Calu3 (cell line): ENCODE measurements around the gene DGKD. TPM values are rescaled to one million over a fixed set of nuclear protein-coding genes. Genes with fewer than 3 reads are reported as not detected.

Experiments used
- BruUV-seq: library from RNA; stranded (reverse); fragments of 400-500 nt; replicated peaks from 2 replicates; lab custom pipeline; 2021; lab: Mats Ljungman, UMichigan
- CTCF ChIA-PET: fragments of 300-600 bp; sonication (Branson Sonifier 250); formaldehyde crosslinking; loops from one replicate; lab custom pipeline; 2022; ENCODE audit warnings: antibody characterized with exemption; lab: Charles Lee
- DNase-seq: peaks from one replicate; pipeline ENCODE4 v3.0.0; 2022
- H3K27ac Mint-ChIP-seq: one replicate; pipeline ENCODE4 v1.8.0; 2022; ENCODE audit warnings: mixed read lengths; ENCODE audit not compliant: unreplicated experiment
- H3K27me3 Mint-ChIP-seq: one replicate; pipeline ENCODE4 v1.8.0; 2022; ENCODE audit warnings: mixed read lengths; ENCODE audit not compliant: unreplicated experiment
- H3K36me3 Mint-ChIP-seq: one replicate; pipeline ENCODE4 v1.8.0; 2022; ENCODE audit warnings: mild to moderate bottlenecking, moderate library complexity, mixed read lengths; ENCODE audit not compliant: insufficient read depth, unreplicated experiment
- H3K4me1 Mint-ChIP-seq: one replicate; pipeline ENCODE4 v1.8.0; 2022; ENCODE audit warnings: mild to moderate bottlenecking, low read depth, mixed read lengths; ENCODE audit not compliant: unreplicated experiment
- H3K4me3 Mint-ChIP-seq: one replicate; pipeline ENCODE4 v1.8.0; 2022; ENCODE audit warnings: mild to moderate bottlenecking, low read depth, moderate library complexity, mixed read lengths; ENCODE audit not compliant: unreplicated experiment
- H3K9me3 Mint-ChIP-seq: one replicate; pipeline ENCODE4 v1.8.0; 2022; ENCODE audit warnings: low read depth, mixed read lengths; ENCODE audit not compliant: unreplicated experiment
- intact Hi-C: fragments of 100-400 bp; cut with micrococcal nuclease; formaldehyde crosslinking; loops from one replicate; pipeline ENCODE4 v1.10.0; 2022; ENCODE audit not compliant: unreplicated experiment
- total RNA-seq: library from RNA; stranded (reverse); gene quantifications from 2 replicates; pipeline ENCODE4 v1.2.3, GENCODE V29; 2022
- TF ChIP-seq, protein P1 (sequence below): fragments of 200-600 bp; IDR thresholded peaks from one replicate; pipeline ENCODE4 v1.8.0; 2022; ENCODE audit warnings: antibody characterized with exemption; ENCODE audit not compliant: unreplicated experiment

The DGKD gene
- total RNA-seq, 1 experiment from 2014 or later = 26.5 TPM

DNA sequence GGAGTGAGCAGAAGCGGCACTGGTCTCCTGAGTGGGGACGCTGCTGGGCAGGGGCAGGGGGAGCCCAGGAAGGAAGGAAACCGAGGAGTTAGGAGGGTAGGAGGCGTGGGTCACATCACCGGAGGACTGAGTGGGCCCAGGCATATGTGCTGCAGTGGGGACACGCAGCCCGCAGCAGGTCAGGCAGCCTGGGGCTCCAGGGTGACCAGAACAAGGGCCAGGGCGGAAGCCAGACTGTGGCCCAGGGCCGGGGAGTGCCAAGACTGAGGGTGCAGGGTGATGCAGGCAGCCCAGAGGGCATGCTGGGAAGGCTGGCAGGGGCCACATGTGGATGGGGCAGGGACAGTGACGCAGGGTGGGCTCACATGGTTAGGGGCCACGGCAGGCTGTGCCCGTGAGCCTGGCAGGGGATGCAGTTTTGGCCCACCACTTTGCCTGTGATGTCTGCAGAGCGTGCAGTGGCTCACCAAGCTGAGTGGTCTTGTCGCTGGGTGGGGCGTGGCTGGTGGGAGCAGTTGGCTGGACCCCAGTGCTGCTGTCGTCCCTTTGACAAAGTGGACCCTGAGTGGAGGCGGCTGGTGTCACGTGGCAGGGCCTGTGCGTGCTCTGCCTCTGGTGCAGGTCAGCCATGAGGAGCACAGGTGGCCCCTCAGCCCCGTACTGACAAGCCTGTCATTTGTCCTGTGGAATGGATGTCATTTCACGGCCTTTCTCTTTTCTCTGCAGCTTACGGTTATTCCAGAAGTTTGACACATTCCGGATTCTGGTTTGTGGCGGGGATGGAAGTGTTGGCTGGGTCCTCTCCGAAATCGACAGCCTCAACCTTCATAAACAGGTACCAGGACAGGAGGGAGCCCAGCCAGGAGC is 87.1 kb downstream of the DGKD start:
- H3K36me3 Mint-ChIP-seq = peaks cover 10% of the 10 kb centered on the region
- intact Hi-C loops = loop anchor here (10.0 kb wide), 1 partner anchor 393 kb away; no protein-coding TSS in a partner anchor
- H3K4me3 Mint-ChIP-seq = no peak overlapping the region
- H3K4me1 Mint-ChIP-seq = peaks cover 13% of the 10 kb centered on the region
- no peak for DNase-seq
- no peak overlapping the region for H3K27ac Mint-ChIP-seq
- TF ChIP-seq, protein P1, sequence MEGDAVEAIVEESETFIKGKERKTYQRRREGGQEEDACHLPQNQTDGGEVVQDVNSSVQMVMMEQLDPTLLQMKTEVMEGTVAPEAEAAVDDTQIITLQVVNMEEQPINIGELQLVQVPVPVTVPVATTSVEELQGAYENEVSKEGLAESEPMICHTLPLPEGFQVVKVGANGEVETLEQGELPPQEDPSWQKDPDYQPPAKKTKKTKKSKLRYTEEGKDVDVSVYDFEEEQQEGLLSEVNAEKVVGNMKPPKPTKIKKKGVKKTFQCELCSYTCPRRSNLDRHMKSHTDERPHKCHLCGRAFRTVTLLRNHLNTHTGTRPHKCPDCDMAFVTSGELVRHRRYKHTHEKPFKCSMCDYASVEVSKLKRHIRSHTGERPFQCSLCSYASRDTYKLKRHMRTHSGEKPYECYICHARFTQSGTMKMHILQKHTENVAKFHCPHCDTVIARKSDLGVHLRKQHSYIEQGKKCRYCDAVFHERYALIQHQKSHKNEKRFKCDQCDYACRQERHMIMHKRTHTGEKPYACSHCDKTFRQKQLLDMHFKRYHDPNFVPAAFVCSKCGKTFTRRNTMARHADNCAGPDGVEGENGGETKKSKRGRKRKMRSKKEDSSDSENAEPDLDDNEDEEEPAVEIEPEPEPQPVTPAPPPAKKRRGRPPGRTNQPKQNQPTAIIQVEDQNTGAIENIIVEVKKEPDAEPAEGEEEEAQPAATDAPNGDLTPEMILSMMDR = no peak
- CTCF ChIA-PET = no interaction called here
- H3K9me3 Mint-ChIP-seq = no peaks in the 10 kb centered on the region
- H3K27me3 Mint-ChIP-seq = no peaks in the 10 kb centered on the region
- no TSS peak for BruUV-seq

GRCh38 chr2:233442028-233442310 is 87.7 kb downstream of the DGKD start:
- Mint-ChIP-seq H3K4me1 (peaks cover 13% of the 10 kb centered on the region), H3K4me3 (no peak overlapping the region), H3K27ac (no peak overlapping the region), H3K9me3 (no peaks in the 10 kb centered on the region), H3K27me3 (no peaks in the 10 kb centered on the region), H3K36me3 (peaks cover 10% of the 10 kb centered on the region)
- TF ChIP-seq, protein P1 = no peak
- intact Hi-C loops = loop anchor here (10.0 kb wide), 1 partner anchor 393 kb away; no protein-coding TSS in a partner anchor
- DNase-seq = no peak
- CTCF ChIA-PET = interaction anchor here (1.5 to 4.0 kb wide), 2 partner anchors 28 to 38 kb away, joined by 6 to 33 read pairs; no protein-coding TSS in a partner anchor
- no TSS peak for BruUV-seq

DNA sequence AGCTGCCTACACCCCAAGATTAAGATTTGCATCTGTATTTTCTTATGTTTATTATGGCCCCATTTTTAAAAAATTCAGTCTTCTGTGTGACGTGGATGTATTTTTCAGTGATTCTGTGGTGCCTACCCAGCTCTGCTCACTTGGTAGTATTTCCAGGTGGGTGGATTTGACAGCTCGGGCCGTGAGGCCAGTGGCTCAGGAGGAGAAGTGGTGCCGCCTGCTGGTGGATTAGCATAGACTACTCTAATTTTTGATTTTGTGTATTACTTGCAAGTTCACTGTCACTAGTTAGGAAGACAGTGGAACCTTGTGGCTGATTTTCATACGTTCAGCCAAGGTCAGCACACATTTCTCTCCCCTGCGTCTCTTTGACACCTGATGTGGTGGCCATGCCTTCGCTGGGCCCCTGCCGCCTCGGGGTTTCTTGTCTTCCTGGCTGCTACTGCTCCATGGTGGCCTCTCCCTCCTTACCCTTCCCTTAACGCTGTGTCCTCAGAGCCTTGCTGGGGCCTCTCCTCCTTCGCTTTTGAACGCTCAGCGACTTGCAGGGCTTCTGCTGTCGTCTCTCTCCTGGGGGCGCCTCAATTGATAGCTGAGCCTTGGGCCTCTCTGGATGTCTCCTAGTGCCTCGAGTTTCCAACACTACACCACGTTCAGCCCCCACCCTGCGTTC is 89.4 kb downstream of the DGKD start:
- Mint-ChIP-seq H3K4me1 (peaks cover 13% of the 10 kb centered on the region), H3K27ac (no peak overlapping the region), H3K27me3 (no peaks in the 10 kb centered on the region), H3K9me3 (no peaks in the 10 kb centered on the region), H3K4me3 (no peak overlapping the region), H3K36me3 (peaks cover 10% of the 10 kb centered on the region)
- peak; percentile 84 for DNase-seq
- BruUV-seq = no TSS peak
- CTCF ChIA-PET = interaction anchor here (0.7 to 4.0 kb wide), 6 partner anchors 22 to 389 kb away, joined by 6 to 33 read pairs (median 6); no protein-coding TSS in a partner anchor
- TF ChIP-seq, protein P1 = peak; percentile 83
- intact Hi-C loops = loop anchor here (1.0 to 10.0 kb wide), 3 partner anchors 39 to 391 kb away; no protein-coding TSS in a partner anchor

DNA sequence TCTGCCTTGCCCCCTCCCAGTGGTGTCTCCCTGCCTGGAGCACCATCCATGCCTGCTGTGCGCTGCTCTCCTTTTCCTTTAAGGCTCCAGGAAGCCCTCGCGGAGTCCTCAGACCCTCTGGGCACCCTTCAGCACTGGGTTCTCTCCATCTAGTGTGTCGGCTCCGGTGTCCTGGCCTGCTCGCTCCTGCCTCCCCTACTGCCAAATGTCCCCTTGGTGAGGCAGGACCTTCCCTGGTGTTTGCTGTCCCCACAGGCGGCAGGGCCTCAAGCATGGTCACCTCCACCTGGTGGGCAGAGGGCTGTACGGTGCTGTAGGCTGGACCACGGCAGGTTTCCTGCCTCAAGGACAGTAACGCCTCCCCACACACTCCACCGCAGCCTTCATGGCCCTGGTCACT is 90.2 kb downstream of the DGKD start:
- Mint-ChIP-seq H3K4me3 (no peak overlapping the region), H3K36me3 (peaks cover 10% of the 10 kb centered on the region), H3K9me3 (no peaks in the 10 kb centered on the region), H3K27me3 (no peaks in the 10 kb centered on the region), H3K4me1 (peaks cover 13% of the 10 kb centered on the region), H3K27ac (peak overlapping the region; percentile 22)
- intact Hi-C loops = loop anchor here (10.0 kb wide), 1 partner anchor 390 kb away; no protein-coding TSS in a partner anchor
- TF ChIP-seq, protein P1 = no peak
- BruUV-seq = no TSS peak
- DNase-seq = no peak
- CTCF ChIA-PET = interaction anchor here (4.0 kb wide), 1 partner anchor 40 kb away, joined by 33 read pairs; no protein-coding TSS in a partner anchor
